ENCODE results near the gene PPP1R14B. TPM values are rescaled to one million over a fixed set of nuclear protein-coding genes. Genes with fewer than 3 reads are reported as not detected.

The PPP1R14B gene
- total RNA-seq, 1 experiment from 2014 or later, result 1,496 TPM

- CTCF ChIA-PET, result no interaction called here
These were observed 21.7 kb downstream of the PPP1R14B start for GRCh38 chr11:64224891-64225607.

GRCh38 chr11:64224151-64224890 lies 22.4 kb downstream of the PPP1R14B start:
- no peaks in the 10 kb centered on the region for H4K20me1 ChIP-seq (ENCODE audit: low read length)
- peaks cover 21% of the 10 kb centered on the region for H3K79me2 ChIP-seq (ENCODE audit: low read length)
- H3K9me2 ChIP-seq (replicated peaks; ENCODE audit: low read length), result no peaks in the 10 kb centered on the region
- no peak overlapping the region for H3K4me2 ChIP-seq (ENCODE audit: low read length)
- DNase-seq, result peak; percentile 49
- ChIA-PET CTCF (interaction anchor here (1.0 kb wide), 1 partner anchor 20 kb away, joined by 5 read pairs; no protein-coding TSS in a partner anchor), POLR2A (ENCODE audit: unreplicated experiment) (no interaction called here)
- no peak overlapping the region for H3K27ac ChIP-seq (ENCODE audit: low read length)
- no peak overlapping the region for H2AFZ ChIP-seq (ENCODE audit: low read length)
- H3K27me3 ChIP-seq (ENCODE audit: low read length), result no peaks in the 10 kb centered on the region
- intact Hi-C loops (cut with micrococcal nuclease), result no loop called here
- peaks cover 29% of the 10 kb centered on the region for H3K4me1 ChIP-seq (ENCODE audit: insufficient read depth, low read length)
- no peak overlapping the region for H3K4me3 ChIP-seq (ENCODE audit: low read length)
- H3F3A ChIP-seq (ENCODE audit: low read length, unreplicated experiment), result no peaks in the 10 kb centered on the region
- H3K36me3 ChIP-seq (ENCODE audit: low read depth, low read length), result 0 out of 2 replicates have a peak, but pooled peaks cover 3% of the 10 kb centered on the region
- ATAC-seq, result peak; percentile 12; the same call in 1 of the 2 replicates
- BruUV-seq (replicated peaks), result no TSS peak
- H3K9ac ChIP-seq (ENCODE audit: low read length), result no peak overlapping the region
- H3K9me3 ChIP-seq (ENCODE audit: low read length), result no peaks in the 10 kb centered on the region
- TF ChIP-seq, protein P1, sequence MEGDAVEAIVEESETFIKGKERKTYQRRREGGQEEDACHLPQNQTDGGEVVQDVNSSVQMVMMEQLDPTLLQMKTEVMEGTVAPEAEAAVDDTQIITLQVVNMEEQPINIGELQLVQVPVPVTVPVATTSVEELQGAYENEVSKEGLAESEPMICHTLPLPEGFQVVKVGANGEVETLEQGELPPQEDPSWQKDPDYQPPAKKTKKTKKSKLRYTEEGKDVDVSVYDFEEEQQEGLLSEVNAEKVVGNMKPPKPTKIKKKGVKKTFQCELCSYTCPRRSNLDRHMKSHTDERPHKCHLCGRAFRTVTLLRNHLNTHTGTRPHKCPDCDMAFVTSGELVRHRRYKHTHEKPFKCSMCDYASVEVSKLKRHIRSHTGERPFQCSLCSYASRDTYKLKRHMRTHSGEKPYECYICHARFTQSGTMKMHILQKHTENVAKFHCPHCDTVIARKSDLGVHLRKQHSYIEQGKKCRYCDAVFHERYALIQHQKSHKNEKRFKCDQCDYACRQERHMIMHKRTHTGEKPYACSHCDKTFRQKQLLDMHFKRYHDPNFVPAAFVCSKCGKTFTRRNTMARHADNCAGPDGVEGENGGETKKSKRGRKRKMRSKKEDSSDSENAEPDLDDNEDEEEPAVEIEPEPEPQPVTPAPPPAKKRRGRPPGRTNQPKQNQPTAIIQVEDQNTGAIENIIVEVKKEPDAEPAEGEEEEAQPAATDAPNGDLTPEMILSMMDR (conservative IDR thresholded peaks at IDR 0.05; ENCODE audit: low read depth, low read length), result no peak
- TF ChIP-seq EZH2phosphoT487 (IDR thresholded peaks at IDR 0.05; ENCODE audit: borderline replicate concordance, low read length), result no peak
- TF ChIP-seq EZH2 (IDR thresholded peaks at IDR 0.05; ENCODE audit: low read length, unreplicated experiment), result no peak

More at GRCh38 chr11:64224891-64225607, 21.7 kb downstream of the PPP1R14B start:
- Histone ChIP-seq H3K4me2 (ENCODE audit: low read length) (peak overlapping the region; percentile 97), H3K27ac (ENCODE audit: low read length) (no peak overlapping the region), H4K20me1 (ENCODE audit: low read length) (no peaks in the 10 kb centered on the region), H2AFZ (ENCODE audit: low read length) (no peak overlapping the region), H3F3A (ENCODE audit: low read length, unreplicated experiment) (no peaks in the 10 kb centered on the region), H3K36me3 (ENCODE audit: low read depth, low read length) (0 out of 2 replicates have a peak, but pooled peaks cover 3% of the 10 kb centered on the region), H3K9me3 (ENCODE audit: low read length) (no peaks in the 10 kb centered on the region), H3K79me2 (ENCODE audit: low read length) (peaks cover 21% of the 10 kb centered on the region), H3K9me2 (replicated peaks; ENCODE audit: low read length) (no peaks in the 10 kb centered on the region), H3K27me3 (ENCODE audit: low read length) (no peaks in the 10 kb centered on the region), H3K9ac (ENCODE audit: low read length) (no peak overlapping the region; the same call in 1 of the 2 replicates), H3K4me3 (ENCODE audit: low read length) (peak overlapping the region; percentile 83), H3K4me1 (ENCODE audit: insufficient read depth, low read length) (peaks cover 34% of the 10 kb centered on the region)
- DNase-seq, result no peak
- ATAC-seq, result no peak
- TF ChIP-seq EZH2 (IDR thresholded peaks at IDR 0.05; ENCODE audit: low read length, unreplicated experiment) (no peak), EZH2phosphoT487 (IDR thresholded peaks at IDR 0.05; ENCODE audit: borderline replicate concordance, low read length) (no peak)
- TF ChIP-seq, protein P1 (conservative IDR thresholded peaks at IDR 0.05; ENCODE audit: low read depth, low read length), result no peak
- POLR2A ChIA-PET (ENCODE audit: unreplicated experiment), result no interaction called here
- BruUV-seq (replicated peaks), result no TSS peak
- intact Hi-C loops (cut with micrococcal nuclease), result no loop called here
